Fibroblast of pulmonary artery (primary cell): ENCODE measurements around the gene CYB5R3.
A peak's percentile ranks its signal among the peaks of the same experiment; 100 is the strongest.
"Not testable (repeated sequence)": the region's sequence is repeated elsewhere in the genome, so short reads cannot be mapped to it uniquely, and the experiment has no call there.

Experiments used
- DNase-seq: peaks from one replicate; pipeline ENCODE4 v3.0.0-alpha.2; 2010; ENCODE audit warnings: low read depth
- H3K4me3 ChIP-seq: replicated peaks from 2 replicates; pipeline ENCODE4 v1.5.1; 2011; ENCODE audit warnings: low read depth, mild to moderate bottlenecking, control low read depth, low read length, moderate library complexity
- TF ChIP-seq, protein P1 (sequence below): IDR thresholded peaks from 2 replicates; pipeline ENCODE4 v1.5.1; 2011; ENCODE audit warnings: mild to moderate bottlenecking, control low read depth, low read length, inconsistent platforms; ENCODE audit errors: missing control alignments

Gene CYB5R3

GRCh38 chr22:42582987-42583386 lies 66.2 kb downstream of the CYB5R3 start:
- DNase-seq, result no peak
- H3K4me3 ChIP-seq, result no peak overlapping the region
- TF ChIP-seq, protein P1, sequence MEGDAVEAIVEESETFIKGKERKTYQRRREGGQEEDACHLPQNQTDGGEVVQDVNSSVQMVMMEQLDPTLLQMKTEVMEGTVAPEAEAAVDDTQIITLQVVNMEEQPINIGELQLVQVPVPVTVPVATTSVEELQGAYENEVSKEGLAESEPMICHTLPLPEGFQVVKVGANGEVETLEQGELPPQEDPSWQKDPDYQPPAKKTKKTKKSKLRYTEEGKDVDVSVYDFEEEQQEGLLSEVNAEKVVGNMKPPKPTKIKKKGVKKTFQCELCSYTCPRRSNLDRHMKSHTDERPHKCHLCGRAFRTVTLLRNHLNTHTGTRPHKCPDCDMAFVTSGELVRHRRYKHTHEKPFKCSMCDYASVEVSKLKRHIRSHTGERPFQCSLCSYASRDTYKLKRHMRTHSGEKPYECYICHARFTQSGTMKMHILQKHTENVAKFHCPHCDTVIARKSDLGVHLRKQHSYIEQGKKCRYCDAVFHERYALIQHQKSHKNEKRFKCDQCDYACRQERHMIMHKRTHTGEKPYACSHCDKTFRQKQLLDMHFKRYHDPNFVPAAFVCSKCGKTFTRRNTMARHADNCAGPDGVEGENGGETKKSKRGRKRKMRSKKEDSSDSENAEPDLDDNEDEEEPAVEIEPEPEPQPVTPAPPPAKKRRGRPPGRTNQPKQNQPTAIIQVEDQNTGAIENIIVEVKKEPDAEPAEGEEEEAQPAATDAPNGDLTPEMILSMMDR, result no peak

DNA sequence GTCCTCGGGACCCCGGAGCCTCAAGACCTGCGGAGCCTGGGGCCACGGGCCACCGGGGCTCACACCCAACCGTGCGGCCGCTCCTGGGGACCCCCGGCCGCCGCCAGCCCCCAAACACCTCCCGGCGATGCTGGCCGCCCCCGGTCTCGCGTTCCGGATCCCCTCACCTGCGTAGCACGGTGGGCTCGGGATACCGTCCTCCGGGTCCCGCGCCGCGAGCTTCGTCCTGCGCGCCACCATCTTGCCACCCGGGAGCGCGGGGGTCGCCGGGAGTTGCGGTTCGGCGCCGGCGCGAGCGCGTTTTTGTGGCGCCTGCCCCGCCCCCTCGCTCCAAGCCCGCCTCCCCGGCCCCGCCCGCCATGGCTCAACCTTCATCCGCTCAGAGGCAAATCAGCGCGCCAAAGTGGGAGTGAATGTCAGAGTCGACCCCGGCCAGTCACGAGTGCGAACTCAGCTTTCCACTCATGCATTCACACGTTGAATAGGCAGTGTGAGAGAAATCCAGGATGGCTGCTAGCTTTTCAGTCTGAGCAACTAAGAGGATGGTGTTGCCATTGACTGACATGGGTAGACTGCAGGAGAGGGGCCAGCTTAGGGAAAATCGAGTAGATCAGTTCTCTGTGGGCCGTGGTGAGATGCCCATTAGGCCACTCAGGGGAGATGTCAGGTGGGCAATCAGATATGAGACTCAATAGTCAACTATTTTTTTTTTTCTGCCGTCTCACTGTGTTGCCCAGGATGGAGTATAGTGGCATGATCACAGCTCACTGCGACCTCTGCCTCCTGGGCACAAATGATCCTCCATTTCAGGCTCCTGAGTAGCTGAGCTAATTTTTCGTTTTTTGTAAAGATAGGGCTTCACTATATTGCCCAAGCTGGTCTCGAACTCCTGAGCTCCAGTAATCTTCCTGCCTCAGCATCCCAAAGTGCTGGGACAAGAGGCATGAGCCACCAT lies 67.2 kb downstream of the CYB5R3 start:
- TF ChIP-seq, protein P1, result no peak

GRCh38 chr22:42581194-42581761 lies 67.9 kb downstream of the CYB5R3 start:
- not testable (repeated sequence) for DNase-seq
- peak overlapping the region; percentile 64 for H3K4me3 ChIP-seq

More for the DNA sequence above, 67.2 kb downstream of the CYB5R3 start:
- H3K4me3 ChIP-seq, result peak overlapping the region; percentile 64
- DNase-seq, result peak; percentile 74

GRCh38 chr22:42580040-42580439 lies 69.2 kb downstream of the CYB5R3 start:
- not testable (repeated sequence) for H3K4me3 ChIP-seq, DNase-seq

GRCh38 chr22:42577623-42578240 lies 71.5 kb downstream of the CYB5R3 start:
- no peak overlapping the region for H3K4me3 ChIP-seq
- no peak for DNase-seq
- TF ChIP-seq, protein P1, result no peak

DNA sequence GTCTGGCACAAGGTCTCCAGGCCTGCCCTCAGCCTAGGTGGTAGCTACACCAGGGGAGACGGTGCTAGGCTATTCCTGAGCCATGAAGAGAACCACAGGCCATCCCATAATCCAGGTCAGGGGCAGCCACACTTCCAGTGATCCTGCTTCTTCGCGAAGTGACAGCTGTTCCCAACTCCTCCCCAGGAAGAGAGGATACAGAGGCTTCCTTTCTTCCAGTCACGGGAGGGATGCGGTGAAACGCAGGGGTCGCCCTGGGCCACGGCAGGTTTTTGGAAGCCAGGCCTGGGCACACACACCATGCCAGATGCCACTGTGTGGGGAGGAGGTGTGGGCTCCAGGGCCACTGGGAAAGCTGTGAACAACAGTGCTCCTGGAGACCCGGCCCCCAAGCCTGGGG lies 72.1 kb downstream of the CYB5R3 start:
- DNase-seq, H3K4me3 ChIP-seq: not testable (repeated sequence)

DNA sequence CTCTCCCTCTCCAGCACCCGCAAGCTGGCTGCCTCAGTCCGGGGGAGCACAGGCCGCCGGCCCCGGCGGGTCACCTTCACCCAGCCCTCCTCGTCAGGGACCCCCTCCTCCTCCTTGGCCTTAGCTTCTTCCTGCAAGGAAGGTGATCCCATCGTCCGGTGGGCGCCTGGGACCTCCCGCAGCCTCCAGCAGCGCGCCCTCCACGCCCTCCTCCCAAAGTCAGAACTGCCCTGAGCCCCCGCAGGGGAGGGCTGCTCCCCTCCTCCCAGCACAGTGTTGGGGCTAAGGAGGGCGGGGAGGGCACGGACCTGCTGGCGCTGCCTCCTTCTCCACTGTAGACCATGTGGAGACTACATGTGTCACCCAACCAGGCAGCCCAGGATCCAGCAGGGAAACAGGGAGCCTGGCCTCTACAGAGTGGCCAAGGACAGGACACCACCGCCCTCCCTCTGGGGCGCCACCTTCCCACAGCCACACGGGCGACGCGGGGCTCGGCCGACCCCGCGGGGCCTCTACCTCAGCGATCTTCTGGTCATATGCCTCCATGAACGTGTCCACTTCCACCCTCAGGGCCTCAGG lies 73.1 kb downstream of the CYB5R3 start:
- DNase-seq, H3K4me3 ChIP-seq: not testable (repeated sequence)

GRCh38 chr22:42574468-42574867 lies 74.7 kb downstream of the CYB5R3 start:
- not testable (repeated sequence) for H3K4me3 ChIP-seq, DNase-seq

GRCh38 chr22:42574046-42574445 lies 75.1 kb downstream of the CYB5R3 start:
- not testable (repeated sequence) for DNase-seq, H3K4me3 ChIP-seq

DNA sequence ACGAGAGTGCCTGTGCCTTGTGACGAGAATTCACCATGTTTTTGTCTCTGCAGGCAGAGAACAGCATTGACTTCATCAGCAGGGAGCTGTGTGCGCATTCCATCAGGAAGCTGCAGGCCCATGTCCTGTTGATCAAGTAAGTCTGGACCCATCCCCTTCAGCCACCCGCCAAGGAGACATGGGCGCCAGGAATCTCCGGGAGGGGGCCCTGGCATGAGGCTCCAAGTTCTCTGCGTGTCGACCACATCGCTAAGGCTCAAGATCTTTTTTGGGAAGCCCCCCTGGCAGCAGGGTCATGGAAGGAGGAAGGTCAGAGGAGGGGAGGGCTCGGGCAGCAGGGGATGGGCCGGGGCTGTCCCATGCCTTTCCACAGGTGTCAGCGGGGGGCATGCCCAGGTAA lies 78.1 kb downstream of the CYB5R3 start:
- H3K4me3 ChIP-seq, DNase-seq: not testable (repeated sequence)

DNA sequence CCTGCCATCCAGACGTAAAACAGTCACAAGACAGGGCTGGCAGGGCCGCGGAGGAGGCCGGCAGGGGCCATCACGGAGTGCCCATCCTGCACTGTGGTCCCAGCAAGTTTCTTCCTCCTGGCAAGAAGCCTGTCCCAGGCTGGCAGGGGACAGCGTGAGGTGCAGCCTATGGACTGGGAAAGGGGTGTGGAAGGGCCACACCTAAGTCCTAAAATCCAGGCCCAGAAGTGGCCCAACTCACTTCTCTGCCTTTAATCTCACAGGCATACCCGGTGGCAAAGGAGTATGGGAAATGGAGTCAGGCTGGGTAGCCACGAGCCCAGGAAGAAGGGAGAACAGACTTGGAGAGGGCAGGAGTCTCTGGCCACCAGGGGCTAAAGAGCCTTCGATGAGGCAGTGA lies 78.6 kb downstream of the CYB5R3 start:
- DNase-seq, H3K4me3 ChIP-seq: not testable (repeated sequence)

- not testable (repeated sequence) for H3K4me3 ChIP-seq, DNase-seq
These were observed 81.2 kb downstream of the CYB5R3 start for GRCh38 chr22:42567950-42568349.
